Activated CD4-positive, alpha-beta T cell treated with anti-CD3 and anti-CD28 coated beads for 4 hours (primary cell): ENCODE measurements around the gene CBX7.

ENCODE experiments used
- DNase-seq, 2 donors: peaks; one replicate each; pipeline ENCODE4 v3.0.0-alpha.2; 2020

CBX7 gene

GRCh38 chr22:39122772-39123470, 29.6 kb downstream of the CBX7 start:
- no peak for DNase-seq

- DNase-seq, result no peak
Observed at GRCh38 chr22:39120983-39121382, 31.5 kb downstream of the CBX7 start.

DNA sequence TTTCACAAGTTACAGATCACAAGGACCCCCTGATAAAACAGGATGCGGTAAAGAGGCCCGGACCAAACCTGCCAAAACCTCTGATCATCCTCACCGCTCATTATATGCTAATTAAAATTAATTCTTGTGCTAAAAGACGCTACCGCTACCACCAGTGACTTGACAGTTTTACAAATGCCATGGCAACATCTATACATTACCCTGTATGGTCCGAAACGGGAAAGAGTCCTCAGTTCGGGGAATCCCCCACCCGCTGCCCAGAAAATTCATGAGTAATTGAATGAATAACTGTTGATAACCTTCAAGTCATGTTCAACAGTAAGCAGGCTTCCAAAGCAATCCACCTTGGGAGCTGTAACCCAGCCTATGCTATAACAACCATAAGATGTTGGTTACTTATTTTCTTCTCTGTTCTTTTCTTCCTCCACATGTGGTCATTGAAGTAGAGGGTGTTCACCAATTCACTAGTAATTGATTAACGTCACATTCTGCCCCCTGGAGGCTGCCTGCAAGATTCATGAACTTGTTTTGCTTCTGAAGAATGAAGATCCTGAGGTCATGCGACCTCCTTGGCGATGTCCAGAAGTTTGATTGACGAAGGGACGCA, 34.8 kb downstream of the CBX7 start:
- peak; percentile 72 to 75 for DNase-seq

GRCh38 chr22:39115977-39116621, 36.4 kb downstream of the CBX7 start:
- no peak for DNase-seq

GRCh38 chr22:39115570-39115969, 36.9 kb downstream of the CBX7 start:
- no peak for DNase-seq

GRCh38 chr22:39114112-39114511, 38.4 kb downstream of the CBX7 start:
- no peak for DNase-seq

DNA sequence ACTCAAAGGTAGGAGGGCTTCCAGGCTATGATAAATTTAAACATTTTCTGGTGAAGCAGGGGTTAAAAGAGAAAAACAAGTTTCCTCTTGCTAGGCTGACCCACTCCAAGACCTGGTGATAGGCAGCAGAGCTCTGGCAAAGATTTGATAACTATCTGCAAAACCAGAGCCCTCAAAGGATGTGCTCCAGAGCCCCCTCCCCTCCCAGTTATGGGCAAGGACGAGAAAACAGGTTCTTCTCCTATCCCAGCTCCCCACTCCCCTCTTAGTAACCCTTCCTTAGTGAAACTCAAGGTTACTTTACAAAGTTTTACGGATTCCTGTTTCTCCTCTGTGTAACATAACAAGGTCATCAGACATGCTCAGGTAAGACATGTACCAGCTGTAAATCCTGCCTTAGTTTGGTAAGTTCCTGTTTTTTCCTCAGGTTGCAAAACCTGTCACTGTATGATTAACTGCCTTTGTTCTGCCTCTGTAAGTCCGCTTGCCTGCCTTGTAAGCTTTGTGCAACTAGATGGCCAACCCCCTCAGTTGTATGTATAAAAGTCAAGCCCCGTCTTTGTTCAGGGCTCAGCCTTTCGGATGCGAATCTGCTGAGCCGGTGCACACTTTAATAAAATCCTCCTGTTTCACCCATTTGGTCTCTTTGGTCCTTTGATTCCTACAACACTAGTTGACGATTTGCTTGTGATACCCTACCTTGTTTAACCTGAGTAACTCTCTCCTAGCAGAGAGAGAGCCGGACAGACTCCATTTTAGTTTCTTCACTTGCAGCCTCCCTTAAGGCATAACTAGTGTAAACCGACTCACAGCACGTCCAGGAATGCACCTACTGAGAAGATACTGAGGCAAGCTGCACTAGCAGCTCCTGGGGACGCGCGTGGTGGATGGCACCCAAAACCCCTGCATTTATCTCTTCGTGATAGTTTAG, 41.6 kb downstream of the CBX7 start:
- no peak for DNase-seq

DNA sequence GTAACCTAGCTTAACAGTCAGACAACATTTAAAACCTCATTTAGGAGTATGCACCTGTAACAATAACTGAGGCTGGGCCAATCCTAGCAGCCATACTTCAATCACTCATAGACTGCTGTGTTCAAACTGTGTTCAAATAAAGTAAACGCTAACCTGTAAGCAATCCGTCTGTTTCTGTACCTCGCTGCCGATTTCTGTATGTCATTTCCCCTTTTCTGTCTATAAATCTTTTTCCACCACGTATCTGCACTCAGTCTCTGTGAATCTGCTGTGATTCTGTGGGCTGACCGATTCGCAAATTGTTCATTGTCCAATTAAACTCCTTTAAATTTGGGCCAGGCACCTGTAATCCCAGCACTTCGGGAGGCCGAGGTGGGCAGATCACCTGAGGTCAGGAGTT, 43.1 kb downstream of the CBX7 start:
- no peak for DNase-seq

DNA sequence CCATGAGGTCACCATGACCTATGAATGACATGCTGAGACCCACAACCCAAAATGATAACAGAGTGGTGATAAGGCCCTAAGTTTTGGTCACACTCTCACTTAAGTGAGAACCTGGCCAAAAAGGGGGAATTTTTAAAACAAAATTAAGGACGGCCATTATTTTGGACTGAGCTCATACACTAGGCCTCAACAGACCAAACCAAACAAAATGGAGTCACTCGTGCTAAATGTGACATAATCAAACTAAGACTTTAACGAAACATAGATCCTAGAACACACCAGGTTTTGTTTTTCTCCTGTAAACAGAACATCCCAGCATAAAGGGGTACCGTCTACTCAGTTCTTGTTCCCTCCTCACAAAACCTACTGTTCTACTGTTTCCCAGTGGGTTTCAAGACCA, 44.0 kb downstream of the CBX7 start:
- no peak for DNase-seq

DNA sequence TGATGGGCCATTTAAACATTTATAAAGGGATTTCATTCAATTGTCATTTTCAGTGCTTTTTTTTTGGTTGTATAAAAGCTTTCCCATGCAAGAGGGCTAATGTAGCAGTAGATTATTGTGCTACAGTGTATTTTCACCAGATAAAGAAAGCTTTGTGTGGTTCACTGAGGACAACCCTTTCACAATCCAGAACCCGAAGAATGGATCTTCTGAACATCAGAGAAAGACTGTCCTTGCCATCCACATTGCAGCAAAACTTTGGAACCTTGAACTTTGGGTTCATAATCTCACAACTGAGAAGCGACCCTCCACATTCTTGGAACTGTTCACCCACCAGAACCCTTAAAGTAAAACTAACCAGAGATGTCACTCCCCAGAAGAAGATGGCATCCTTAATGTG, 46.2 kb downstream of the CBX7 start:
- no peak for DNase-seq

DNA sequence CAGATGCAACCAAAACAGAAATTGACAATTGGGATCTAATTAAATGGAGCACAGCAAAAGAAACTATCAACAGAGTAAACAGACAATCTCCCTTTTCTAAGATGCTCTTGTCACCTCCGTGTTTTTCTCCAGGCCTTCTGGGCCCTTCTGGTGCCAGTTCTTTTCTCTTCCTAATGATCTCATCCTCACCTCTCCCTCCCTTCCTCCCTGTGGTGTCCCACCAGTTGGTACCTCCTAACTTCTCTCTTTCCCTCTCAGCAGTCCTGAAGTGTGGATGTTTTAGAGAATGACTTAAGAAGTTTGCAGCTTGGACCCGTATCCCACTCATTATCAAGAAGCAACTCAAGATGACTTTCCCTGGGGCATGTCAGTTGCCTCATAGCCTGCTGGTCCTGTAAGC, 49.0 kb downstream of the CBX7 start:
- DNase-seq, result no peak

DNA sequence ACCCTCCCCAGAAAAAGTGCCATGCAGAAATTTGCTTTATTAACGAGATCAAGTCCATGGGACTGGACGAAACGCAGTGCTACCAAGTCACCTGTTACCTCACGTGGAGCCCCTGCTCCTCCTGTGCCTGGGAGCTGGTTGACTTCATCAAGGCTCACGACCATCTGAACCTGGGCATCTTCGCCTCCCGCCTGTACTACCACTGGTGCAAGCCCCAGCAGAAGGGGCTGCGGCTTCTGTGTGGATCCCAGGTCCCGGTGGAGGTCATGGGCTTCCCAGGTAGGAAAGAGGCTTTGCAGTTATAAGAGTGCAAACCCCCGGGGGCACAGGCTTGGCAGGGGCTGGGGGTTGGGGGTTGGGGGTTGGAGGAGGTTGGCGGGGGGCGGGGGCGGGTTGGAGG, 51.3 kb downstream of the CBX7 start:
- no peak for DNase-seq

GRCh38 chr22:39098576-39098975, 53.9 kb downstream of the CBX7 start:
- no peak for DNase-seq

- DNase-seq, result no peak
Observed at GRCh38 chr22:39098026-39098425, 54.5 kb downstream of the CBX7 start.

DNA sequence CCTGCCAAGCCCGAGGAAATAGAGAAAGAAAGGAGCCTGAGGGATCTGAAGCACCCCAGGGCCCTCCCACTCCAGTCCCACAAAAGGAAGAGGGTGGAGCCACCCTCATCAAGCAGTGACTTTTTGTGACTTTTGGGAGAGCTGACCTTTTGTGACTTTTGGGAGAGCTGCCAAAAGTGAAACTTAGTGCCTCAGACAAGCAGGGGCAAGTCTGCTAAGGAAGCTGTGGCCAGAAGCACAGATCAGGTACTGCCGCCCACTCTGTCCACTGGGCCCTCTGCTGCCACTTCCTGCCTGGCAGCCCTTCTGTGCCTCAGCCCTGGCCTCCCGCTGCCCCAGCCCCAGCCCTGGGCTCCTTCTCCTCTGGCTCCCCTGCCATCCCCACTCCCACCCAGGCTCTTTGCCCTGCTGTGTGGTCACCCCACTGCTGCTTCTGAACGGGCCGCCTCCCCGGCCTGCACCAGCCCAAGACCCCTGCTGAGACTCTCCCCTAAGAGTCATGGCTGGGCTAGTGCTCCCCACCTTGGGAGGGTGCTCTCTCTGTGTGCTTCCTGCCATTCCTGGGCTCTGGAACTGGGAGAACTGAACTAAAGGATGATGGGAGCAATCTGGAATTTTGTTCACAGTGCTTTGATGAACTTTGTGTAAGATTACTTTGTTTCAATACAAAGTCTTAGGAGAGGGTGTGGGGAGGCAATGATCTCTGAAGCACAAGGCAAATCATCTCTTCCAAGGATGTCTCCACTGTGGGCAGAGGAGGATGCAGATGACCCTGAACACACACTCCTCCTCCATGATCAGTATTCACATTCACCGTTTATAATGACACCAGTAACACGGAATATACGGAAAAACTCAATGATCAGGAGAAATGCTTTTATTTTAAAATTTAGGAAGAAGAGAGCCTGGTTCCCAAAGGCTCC, 55.1 kb downstream of the CBX7 start, which contains the start of gene APOBEC3H:
Gene APOBEC3H, plus strand, starts transcription at position 147 of the 923 bp plus-strand sequence. CDS start 3,035 bp downstream, outside the sequence.
- DNase-seq, result peak; percentile 36 to 37

DNA sequence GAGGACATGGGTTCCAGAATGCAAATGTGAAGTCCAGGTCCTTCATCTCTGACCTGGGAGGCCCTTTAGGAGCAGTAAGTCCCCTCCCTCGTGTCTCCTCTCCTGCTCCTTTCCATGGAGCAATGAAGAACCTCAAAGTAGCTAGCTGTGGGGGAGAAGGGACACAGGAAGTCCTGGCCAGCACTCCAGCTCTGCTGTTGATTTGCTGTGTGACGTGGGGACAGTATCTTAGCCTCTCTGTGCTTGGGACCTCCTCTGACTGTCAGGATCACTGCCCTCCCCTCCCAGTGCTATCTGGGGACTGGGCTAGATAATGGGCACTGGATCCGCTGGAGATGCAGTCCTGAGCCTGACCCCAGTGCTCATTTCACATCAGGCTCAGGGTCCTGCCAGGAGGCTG, 56.5 kb downstream of the CBX7 start:
- DNase-seq, result no peak

- DNase-seq, result no peak
Observed at GRCh38 chr22:39094717-39095389, 57.6 kb downstream of the CBX7 start.

DNA sequence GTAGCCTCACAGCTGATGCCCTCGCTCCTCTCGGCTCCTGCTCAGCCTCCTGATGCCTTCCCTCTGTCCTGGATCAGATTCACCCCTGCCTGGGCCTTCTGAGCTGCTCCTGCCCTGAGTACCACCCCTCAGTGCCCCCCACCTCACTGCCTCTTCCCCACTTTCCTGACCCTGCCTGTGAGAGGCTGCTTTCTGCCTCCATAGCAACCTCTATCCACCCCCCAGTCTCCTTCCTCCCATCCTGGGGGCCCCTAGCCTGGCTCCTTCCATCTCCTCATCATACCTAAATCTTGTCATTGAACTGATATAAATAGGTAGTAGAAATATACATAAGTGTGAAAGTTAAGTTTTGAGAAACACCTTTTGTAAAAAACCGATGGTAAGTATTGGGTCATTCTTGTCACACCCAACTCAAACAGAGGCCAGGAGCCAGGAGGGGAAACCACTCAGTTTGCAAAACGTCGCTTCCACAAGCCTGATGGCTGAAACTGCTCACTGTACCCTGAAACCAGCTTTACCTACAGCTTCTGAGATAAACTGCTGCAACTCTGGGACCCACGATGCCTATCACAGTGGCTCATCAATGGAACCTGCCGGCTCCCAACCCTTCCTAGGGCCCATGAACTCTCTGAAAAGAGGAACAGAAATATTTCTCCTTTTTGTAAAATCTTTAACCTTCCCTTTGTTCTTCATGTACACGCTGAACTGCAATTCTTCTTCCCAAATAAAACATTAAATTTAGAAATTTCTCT, 60.2 kb downstream of the CBX7 start:
- no peak for DNase-seq

DNA sequence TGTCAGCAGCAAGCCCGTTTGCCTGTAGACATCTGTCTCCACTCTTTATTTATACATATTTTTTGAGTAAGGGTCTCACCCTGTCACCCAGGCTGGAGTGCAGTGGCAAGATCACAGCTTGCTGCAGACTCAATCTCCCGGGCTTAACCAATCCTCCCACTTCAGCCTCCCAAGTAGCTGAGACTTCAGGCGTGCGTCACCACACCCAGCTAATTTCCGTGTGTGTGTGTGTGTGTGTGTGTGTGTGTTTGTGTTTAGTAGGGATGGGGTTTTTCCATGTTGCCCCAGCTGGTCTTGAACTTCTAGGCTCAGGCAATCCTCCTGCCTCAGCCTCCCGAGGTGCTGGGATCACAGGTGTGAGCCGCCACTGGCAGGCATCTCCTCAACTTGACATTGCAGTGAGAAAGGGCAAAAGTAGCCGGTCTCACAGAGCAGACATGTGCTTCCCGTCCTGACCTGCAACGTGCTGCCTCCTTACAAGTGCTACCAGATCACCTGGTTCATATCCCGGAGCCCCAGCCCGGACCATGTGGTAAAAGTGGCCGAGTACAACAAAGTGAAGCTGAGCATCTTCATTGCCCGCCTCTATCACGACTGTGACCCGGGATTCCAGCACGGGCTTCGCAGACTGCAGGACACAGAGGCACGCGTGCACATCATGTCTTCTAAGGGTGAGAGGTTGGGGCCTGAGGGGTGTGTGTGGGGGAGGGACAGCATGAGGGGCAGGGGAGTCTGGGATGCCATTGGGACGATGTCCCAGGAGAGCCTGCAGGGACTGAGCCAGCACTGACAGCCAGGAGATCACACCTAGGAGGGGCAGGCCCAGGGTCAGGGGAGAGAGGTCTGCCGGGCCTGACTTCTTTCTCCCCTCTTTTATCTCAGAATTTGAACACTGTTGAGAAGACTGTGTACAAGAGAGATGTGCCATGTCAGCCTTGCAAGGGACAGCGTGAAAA, 61.1 kb downstream of the CBX7 start:
- peak; percentile 34 to 36 for DNase-seq
